ENCODE results near the gene C1orf21.

DNA sequence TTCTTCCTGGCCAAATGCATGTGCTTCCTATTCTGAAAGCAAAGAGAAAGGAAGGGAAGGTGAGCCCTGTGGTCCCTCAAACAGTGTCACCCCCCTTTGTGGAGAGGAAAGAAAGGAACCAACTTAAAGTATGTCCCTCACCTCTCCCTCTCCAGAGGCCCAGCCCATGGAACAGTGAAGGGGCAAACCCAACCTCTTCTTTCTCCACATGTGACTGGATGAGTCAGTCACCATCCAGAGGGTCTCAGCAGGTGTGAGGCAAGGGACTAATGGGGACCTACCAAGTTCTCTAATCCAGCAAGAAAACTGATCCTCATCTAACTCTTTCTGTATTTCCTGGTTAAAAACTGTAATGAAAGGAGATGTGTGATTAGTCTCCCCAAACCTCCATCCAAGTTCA, 222.2 kb downstream of the C1orf21 start:
- TF ChIP-seq, protein P1, sequence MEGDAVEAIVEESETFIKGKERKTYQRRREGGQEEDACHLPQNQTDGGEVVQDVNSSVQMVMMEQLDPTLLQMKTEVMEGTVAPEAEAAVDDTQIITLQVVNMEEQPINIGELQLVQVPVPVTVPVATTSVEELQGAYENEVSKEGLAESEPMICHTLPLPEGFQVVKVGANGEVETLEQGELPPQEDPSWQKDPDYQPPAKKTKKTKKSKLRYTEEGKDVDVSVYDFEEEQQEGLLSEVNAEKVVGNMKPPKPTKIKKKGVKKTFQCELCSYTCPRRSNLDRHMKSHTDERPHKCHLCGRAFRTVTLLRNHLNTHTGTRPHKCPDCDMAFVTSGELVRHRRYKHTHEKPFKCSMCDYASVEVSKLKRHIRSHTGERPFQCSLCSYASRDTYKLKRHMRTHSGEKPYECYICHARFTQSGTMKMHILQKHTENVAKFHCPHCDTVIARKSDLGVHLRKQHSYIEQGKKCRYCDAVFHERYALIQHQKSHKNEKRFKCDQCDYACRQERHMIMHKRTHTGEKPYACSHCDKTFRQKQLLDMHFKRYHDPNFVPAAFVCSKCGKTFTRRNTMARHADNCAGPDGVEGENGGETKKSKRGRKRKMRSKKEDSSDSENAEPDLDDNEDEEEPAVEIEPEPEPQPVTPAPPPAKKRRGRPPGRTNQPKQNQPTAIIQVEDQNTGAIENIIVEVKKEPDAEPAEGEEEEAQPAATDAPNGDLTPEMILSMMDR (IDR thresholded peaks at IDR 0.05) = no peak
- no peak for TF ChIP-seq EZH2 (IDR thresholded peaks at IDR 0.05; ENCODE audit: borderline replicate concordance, insufficient read depth, low read depth, low read length, poor library complexity, severe bottlenecking)
